ENCODE data around the gene HSPB7. TPM values are rescaled to one million over a fixed set of nuclear protein-coding genes. Genes with fewer than 3 reads are reported as not detected.
A peak's percentile ranks its signal among the peaks of the same experiment; 100 is the strongest.

Gene HSPB7
- total and polyA plus RNA-seq, 2 of the 8 experiments (the other 6 are each of a cell fraction or from before 2014, with no cell fraction given) = not detected

DNA sequence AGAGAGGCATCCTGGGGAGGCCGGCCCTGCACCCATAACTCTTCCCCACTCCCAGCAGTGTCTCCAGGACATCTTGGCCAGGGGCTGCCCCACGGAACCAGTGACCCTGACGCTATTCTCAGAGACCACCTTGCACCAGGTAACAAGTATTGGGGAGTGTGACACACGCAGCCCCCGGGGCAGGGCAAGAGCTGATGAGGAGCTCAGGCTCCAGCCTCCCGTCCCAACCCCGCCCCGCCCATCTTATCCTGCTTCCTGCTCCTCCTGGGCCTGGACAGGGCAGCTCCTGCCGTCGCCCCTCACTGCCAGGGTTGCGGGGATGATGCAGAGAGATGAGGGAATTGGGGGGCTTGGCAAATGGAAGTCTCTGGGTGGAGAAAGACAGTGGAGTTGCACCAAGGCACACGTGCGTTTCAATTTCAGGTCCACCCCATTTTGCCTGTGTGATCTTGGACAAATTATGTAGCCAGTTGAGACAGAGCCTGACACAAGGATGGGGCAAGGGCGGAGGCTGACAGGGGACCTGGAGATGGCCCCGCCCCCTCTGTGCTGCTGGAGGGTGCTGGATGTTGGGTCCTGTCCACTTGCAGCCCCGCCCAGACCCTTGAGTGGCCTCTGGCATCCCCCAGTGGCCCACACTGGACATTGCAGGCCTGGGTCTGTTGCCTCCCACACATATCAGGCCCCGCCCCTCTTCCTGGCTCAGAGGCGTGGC is 14.7 kb upstream of the HSPB7 start (continued):
- no peak for TF ChIP-seq CHD7 (IDR thresholded peaks at IDR 0.05; ENCODE audit: insufficient replicate concordance, low read length)
- no peak for TF ChIP-seq POLR2A (IDR thresholded peaks at IDR 0.05; ENCODE audit: control extremely low read depth in 1 of 2, low read depth in 2 of 2, low read length in 2 of 2)
- TF ChIP-seq CHD2 (IDR thresholded peaks at IDR 0.05; ENCODE audit: low read length) = no peak
- no peak for TF ChIP-seq EZH2 (IDR thresholded peaks at IDR 0.05; ENCODE audit: low read depth, low read length, severe bottlenecking)
- TF ChIP-seq SP4 (IDR thresholded peaks at IDR 0.05; ENCODE audit: low read length) = peak; percentile 84; the same call in 1 of the 2 replicates
- TF ChIP-seq KDM4A (IDR thresholded peaks at IDR 0.05; ENCODE audit: low read depth, low read length, severe bottlenecking) = no peak
- TF ChIP-seq SIN3A (conservative IDR thresholded peaks at IDR 0.05 in 1 of 2, IDR thresholded peaks at IDR 0.05 in 1 of 2; ENCODE audit: low read depth in 1 of 2, low read length in 2 of 2) = peak in 1 of 2 experiments; percentile 48; a peak in 1 of 4 replicates
- TF ChIP-seq SP1 (IDR thresholded peaks at IDR 0.05; ENCODE audit: low read depth, low read length) = peak; percentile 48; the same call in 1 of the 2 replicates
